Left ventricle myocardium inferior (tissue), 1 donor: ENCODE results near the gene PYGB. TPM values are rescaled to one million over a fixed set of nuclear protein-coding genes. Genes with fewer than 3 reads are reported as not detected.
"Not testable (repeated sequence)": the region's sequence is repeated elsewhere in the genome, so short reads cannot be mapped to it uniquely, and the experiment has no call there.

ENCODE experiments used
- DNase-seq: peaks from one replicate; pipeline ENCODE4 v3.0.0-alpha.2; 2020
- H3K27ac ChIP-seq: fragments of 200-600 bp; replicated peaks from 2 replicates; pipeline ENCODE4 v1.8.0; 2021
- H3K27me3 ChIP-seq: fragments of 200-600 bp; 2 replicates; pipeline ENCODE4 v1.8.0; 2021; ENCODE audit warnings: low read depth
- H3K36me3 ChIP-seq: fragments of 200-600 bp; 2 replicates; pipeline ENCODE4 v1.8.0; 2021
- H3K4me1 ChIP-seq: fragments of 200-600 bp; 2 replicates; pipeline ENCODE4 v1.8.0; 2021
- H3K4me3 ChIP-seq: fragments of 200-600 bp; 2 replicates; pipeline ENCODE4 v1.8.0; 2021; ENCODE audit warnings: mild to moderate bottlenecking, moderate library complexity
- H3K9me3 ChIP-seq: fragments of 200-600 bp; replicated peaks from 2 replicates; pipeline ENCODE4 v1.8.0; 2021
- intact Hi-C: fragments of 100-400 bp; cut with micrococcal nuclease; formaldehyde crosslinking; loops from one replicate; pipeline ENCODE4 v1.11.0; 2022
- total RNA-seq: library from RNA; stranded (reverse); fragmentation: NEBNext Ultra II Directional; extraction: Animal tissue kit (Norgen Biotek cat#: 25700); gene quantifications from one replicate; pipeline ENCODE4 v1.2.1, GENCODE V29; 2021
- TF ChIP-seq, protein P1 (sequence below): fragments of 200-600 bp; IDR thresholded peaks from 2 replicates; pipeline ENCODE4 v1.8.0; 2021; ENCODE audit warnings: antibody characterized with exemption, mild to moderate bottlenecking, borderline replicate concordance
- donor health status: DM: no; HTN: yes; CAD: no; lungs with severe emphysema.

The PYGB gene
- total RNA-seq, 1 donor from 2014 or later = 218 TPM

DNA sequence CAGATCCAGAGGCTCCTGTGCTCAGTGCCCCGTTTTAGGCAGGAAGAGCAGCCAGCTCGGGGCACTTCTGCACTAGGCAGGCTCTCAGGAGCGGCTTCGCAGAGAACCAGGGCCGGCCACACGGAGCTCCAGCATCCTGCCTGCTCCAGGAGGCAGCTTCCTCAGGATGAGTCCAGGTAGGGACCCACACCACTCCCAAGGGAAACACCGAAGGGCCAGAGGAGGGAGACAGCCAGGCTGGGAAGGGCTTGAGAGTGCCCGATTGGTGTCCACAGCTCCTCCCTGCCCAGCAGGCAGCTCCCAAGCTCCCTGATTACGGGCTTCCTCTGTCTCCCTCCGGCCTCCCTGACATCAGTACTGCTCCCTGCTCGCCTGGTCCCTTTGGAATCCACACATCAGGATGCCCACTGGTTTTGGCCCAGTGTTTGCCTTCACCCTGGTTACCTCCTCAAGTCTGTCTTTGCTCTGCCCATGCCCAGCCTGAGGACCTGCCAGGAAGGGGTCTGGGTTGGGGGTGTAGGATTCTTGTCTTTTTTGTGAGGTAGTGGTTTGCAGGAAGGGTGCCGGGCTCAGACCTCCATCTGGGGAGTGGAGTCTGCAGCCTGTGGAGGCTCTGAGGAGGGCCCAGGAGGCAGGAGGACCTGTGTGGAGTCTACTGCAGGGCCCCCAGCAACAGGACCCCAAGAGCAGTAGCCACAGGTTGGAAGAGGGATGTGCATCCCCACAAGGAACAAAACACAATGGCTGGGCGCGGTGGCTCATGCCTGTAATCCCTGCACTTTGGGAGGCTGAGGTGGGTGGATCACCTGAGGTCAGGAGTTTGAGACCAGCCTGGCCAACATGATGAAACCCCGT is 11.2 kb upstream of the PYGB start:
- TF ChIP-seq, protein P1, sequence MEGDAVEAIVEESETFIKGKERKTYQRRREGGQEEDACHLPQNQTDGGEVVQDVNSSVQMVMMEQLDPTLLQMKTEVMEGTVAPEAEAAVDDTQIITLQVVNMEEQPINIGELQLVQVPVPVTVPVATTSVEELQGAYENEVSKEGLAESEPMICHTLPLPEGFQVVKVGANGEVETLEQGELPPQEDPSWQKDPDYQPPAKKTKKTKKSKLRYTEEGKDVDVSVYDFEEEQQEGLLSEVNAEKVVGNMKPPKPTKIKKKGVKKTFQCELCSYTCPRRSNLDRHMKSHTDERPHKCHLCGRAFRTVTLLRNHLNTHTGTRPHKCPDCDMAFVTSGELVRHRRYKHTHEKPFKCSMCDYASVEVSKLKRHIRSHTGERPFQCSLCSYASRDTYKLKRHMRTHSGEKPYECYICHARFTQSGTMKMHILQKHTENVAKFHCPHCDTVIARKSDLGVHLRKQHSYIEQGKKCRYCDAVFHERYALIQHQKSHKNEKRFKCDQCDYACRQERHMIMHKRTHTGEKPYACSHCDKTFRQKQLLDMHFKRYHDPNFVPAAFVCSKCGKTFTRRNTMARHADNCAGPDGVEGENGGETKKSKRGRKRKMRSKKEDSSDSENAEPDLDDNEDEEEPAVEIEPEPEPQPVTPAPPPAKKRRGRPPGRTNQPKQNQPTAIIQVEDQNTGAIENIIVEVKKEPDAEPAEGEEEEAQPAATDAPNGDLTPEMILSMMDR = no peak
- Histone ChIP-seq H3K27me3 (no peaks in the 10 kb centered on the region), H3K4me3 (no peak overlapping the region), H3K9me3 (no peaks in the 10 kb centered on the region), H3K27ac (no peak overlapping the region), H3K4me1 (peaks cover 39% of the 10 kb centered on the region), H3K36me3 (no peaks in the 10 kb centered on the region)
- intact Hi-C loops = no loop called here
- DNase-seq = no peak

DNA sequence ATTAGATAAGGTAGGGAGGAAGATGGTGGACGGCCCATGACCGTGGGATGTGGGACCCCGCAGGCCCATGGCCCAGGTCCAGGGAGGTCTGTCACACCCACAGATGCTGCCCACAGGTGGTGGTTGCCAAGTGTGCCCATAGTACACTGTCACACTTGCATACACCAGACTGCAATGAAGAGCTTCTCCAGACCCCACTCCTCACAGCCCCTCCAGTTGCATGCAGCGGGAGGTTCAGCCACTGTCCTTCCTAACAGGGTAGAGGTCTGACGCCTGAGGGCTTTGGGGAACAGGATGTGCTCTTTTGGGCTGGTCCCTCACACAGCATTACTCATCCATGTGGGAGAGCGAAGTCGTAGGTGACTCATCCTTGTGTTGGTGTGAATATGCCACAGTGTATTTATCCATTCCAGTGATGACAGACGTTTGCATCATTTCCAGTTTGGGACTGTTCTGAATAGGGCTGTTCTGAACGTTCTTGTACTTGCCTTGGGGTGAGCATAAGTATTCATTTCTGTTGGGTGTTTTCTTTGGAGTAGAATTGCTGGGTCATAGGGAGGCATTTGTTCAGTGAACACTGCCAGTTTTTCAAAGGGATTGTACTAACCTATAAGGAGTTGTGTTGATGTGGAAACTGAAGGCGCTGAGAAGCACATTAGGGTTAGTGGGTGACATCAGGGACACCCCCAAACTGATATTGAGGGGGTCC is 10.1 kb upstream of the PYGB start:
- Histone ChIP-seq H3K4me3 (no peak overlapping the region), H3K27me3 (no peaks in the 10 kb centered on the region), H3K27ac (peak overlapping the region; percentile 23), H3K9me3 (no peaks in the 10 kb centered on the region), H3K4me1 (peaks cover 37% of the 10 kb centered on the region), H3K36me3 (no peaks in the 10 kb centered on the region)
- TF ChIP-seq, protein P1 = no peak
- intact Hi-C loops = no loop called here
- no peak for DNase-seq

DNA sequence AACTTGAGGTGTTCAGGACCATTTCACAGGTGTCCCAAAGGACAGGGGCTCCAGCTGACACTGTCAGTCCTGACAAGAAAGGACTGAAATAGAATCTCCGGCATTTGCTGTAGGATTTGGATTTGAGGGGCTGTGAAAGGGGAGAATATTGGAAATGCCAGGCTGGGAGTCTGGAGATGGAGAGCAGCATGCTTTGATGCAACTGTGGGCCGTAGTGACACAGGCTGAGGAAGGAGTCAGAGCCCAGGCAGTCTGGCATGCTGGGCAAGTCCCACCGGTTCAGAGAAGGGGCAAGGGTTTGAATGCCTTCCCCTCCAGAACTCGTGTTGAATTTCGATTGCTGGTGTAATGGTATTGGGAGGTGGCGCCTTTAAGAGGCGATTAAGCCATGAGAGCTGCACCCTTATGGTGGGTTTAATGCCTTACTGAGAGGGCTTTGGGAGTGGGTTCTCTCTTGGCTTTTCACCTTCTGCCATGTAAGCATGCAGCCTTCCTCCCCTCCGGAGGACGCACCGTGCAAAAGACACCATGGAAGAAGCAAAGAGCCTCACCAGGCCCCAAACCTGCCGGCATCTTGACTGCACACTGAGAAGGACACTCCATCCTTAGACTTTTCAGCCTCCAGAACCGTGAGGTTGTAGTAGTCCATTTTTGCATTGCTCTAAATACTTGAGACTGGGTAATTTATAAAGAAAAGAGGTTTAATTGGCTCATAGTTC is 9.4 kb upstream of the PYGB start:
- peaks cover 30% of the 10 kb centered on the region for H3K4me1 ChIP-seq
- intact Hi-C loops = no loop called here
- no peaks in the 10 kb centered on the region for H3K36me3 ChIP-seq
- H3K9me3 ChIP-seq = peaks cover 2% of the 10 kb centered on the region
- peak overlapping the region; percentile 23 for H3K27ac ChIP-seq
- H3K4me3 ChIP-seq = no peak overlapping the region
- H3K27me3 ChIP-seq = no peaks in the 10 kb centered on the region
- TF ChIP-seq, protein P1 = no peak
- no peak for DNase-seq

DNA sequence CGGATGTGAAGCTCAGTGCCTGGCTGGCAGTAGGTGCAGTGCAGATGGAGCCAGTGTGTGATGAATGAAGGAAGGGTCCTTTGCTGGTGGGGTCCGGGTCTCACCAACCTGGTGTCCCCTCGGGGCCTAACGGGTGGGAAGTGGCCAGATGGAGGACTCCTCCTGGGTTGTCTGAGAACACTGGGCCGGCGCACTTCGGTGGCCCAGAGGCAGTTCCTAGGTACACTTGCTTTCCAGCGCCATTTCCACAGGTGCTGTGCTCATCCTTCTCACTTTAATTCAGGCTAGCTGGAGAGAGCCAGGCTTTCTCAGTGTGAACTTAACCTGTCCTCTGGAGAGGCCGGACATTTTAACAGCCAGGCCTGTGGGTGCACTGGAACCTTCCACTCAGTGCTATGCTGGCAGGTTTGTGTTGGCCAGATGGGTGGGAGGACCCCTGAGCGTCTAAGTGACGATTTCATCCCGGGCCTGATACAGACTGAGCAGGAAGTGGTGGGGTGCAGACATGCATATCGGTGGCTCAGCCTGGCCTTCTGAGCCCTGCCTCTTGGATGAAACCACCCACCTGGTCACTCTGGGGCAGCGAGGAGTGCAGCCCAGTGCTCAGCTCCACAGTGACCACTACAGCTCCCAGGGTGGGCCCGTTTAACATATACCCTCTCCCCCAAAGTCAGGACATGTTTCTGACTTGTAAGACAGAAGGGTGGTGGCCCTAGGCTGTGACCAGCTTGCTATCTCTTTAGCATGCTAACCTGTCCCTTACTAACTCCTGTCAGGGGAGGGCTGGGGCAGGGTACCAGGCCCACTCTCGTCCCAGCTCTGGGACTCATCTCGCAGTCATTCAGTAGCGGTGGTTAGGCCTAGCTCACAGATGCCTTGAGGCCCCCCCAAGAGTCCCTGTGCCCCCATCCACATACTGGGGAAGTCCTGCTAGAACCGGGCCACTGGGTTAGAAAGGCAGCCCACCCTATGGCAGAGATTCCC is 8.2 kb upstream of the PYGB start:
- H3K9me3 ChIP-seq = peaks cover 5% of the 10 kb centered on the region
- no peak overlapping the region for H3K27ac ChIP-seq
- no peaks in the 10 kb centered on the region for H3K27me3 ChIP-seq
- H3K4me1 ChIP-seq = peaks cover 19% of the 10 kb centered on the region
- TF ChIP-seq, protein P1 = no peak
- intact Hi-C loops = no loop called here
- no peak for DNase-seq
- no peaks in the 10 kb centered on the region for H3K36me3 ChIP-seq
- no peak overlapping the region for H3K4me3 ChIP-seq

DNA sequence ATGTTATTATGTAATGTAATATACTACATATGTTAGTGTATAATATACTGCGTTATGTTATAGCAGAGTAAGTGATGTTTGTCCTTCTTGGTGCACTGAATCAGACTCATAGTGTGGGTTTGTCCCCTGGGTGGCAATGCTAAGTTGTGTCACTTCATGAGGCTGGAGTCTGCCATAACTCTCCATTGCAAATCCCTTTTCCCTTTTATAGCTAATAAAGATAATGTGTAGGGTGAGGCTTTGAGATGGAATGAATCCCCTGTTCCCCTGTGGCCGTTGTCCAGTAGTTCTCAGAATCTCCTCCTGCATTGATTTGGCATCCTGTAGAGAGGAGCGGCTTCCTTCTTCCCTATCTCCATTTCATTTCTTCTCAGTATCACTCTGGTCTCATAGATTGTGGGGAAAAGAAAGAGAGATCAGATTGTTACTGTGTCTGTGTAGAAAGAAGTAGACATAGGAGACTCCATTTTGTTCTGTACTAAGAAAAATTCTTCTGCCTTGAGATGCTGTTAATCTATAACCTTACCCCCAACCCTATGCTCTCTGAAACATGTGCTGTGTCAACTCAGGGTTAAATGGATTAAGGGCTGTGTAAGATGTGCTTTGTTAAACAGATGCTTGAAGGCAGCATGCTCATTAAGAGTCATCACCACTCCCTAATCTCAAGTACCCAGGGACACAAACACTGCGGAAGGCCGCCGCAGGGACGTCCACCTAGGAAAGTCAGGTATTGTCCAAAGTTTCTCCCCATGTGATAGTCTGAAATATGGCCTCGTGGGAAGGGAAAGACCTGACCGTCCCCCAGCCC is 6.8 kb upstream of the PYGB start:
- intact Hi-C loops, H3K27ac ChIP-seq, H3K4me3 ChIP-seq, DNase-seq, H3K36me3 ChIP-seq, H3K27me3 ChIP-seq, H3K9me3 ChIP-seq: not testable (repeated sequence)
- peaks cover 16% of the 10 kb centered on the region for H3K4me1 ChIP-seq

DNA sequence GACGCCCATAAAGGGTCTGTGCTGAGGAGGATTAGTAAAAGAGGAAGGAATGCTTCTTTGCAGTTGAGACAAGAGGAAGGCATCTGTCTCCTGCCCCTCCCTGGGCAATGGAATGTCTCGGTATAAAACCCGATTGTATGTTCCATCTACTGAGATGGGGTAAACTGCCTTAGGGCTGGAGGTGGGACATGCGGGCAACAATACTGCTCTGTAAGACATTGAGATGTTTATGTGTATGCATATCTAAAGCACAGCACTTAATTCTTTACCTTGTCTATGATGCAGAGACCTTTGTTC is 6.3 kb upstream of the PYGB start:
- DNase-seq, H3K27me3 ChIP-seq, intact Hi-C loops, H3K9me3 ChIP-seq, H3K27ac ChIP-seq, H3K4me3 ChIP-seq, H3K36me3 ChIP-seq: not testable (repeated sequence)
- H3K4me1 ChIP-seq = peaks cover 21% of the 10 kb centered on the region
